Caki2 (cell line): ENCODE measurements around the gene GRIP2. TPM values are rescaled to one million over a fixed set of nuclear protein-coding genes. Genes with fewer than 3 reads are reported as not detected.

ENCODE experiments used
- DNase-seq: peaks from one replicate; pipeline ENCODE4 v3.0.0-alpha.2; 2015; ENCODE audit warnings: low read depth
- in situ Hi-C: cut with HindIII; loops from 2 replicates; pipeline ENCODE4 v1.10.0; 2016; ENCODE audit warnings: low sequenced_read_pairs, low pct_unique_long_range_greater_than_20kb, mixed read lengths
- total RNA-seq: library from RNA; depleted of rRNA; stranded (reverse); fragments of >200 nt; shearing (Covaris generic); gene quantifications from 2 replicates; pipeline ENCODE4 v1.2.3, GENCODE V29; 2014; ENCODE audit warnings: low replicate concordance

GRIP2 gene
- total RNA-seq, 1 experiment from 2014 or later: 0.68 TPM

GRCh38 chr3:14544282-14545250, 4.4 kb upstream of the GRIP2 start:
- in situ Hi-C loops: no loop called here
- DNase-seq: no peak

GRCh38 chr3:14543446-14543845, 3.3 kb upstream of the GRIP2 start:
- DNase-seq: no peak
- in situ Hi-C loops: no loop called here

GRCh38 chr3:14542656-14543055, 2.5 kb upstream of the GRIP2 start:
- in situ Hi-C loops: no loop called here
- DNase-seq: no peak

GRCh38 chr3:14541646-14542045, 1.5 kb upstream of the GRIP2 start:
- in situ Hi-C loops: no loop called here
- DNase-seq: no peak

GRCh38 chr3:14540821-14541385, 761 bp upstream of the GRIP2 start:
- in situ Hi-C loops: no loop called here
- no peak for DNase-seq

- DNase-seq: no peak
- in situ Hi-C loops: no loop called here
Observed at GRCh38 chr3:14539384-14539741, 779 bp downstream of the GRIP2 start.

DNA sequence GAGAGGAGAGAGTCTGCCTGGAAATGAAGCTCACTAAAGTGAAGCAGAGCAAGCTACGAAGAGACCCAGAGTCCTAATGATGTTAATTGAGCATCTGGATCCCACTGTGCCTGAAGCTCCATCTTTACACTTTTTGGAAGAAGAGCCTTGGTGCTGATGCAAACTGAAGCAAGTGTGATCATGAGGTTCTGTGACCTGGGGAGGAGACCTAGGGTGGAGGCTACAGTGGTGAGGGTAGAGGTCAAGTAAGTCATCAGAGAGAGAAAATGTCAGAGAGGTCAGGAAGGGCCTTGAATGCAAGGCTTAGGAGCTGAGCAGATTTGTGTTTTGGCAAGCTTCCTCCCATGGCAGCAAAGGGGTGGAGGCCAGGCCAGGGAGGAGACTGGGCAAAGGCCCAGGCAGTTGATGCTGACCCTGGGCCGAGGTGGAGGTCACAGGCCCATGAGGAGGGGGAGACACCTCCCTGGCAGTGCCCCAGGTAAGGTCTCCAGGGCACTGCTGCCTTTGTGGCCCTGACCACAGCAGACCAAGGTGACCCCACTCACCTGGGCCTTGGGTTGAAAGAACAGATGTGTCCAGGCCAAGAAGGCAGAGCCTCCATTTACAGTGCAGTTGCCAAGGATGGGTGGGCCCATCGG, 1.6 kb downstream of the GRIP2 start:
- in situ Hi-C loops: no loop called here
- no peak for DNase-seq

GRCh38 chr3:14537590-14538450, 2.3 kb downstream of the GRIP2 start:
- DNase-seq: no peak
- in situ Hi-C loops: no loop called here

- no peak for DNase-seq
- in situ Hi-C loops: no loop called here
Observed at GRCh38 chr3:14536837-14537589, 3.1 kb downstream of the GRIP2 start.

DNA sequence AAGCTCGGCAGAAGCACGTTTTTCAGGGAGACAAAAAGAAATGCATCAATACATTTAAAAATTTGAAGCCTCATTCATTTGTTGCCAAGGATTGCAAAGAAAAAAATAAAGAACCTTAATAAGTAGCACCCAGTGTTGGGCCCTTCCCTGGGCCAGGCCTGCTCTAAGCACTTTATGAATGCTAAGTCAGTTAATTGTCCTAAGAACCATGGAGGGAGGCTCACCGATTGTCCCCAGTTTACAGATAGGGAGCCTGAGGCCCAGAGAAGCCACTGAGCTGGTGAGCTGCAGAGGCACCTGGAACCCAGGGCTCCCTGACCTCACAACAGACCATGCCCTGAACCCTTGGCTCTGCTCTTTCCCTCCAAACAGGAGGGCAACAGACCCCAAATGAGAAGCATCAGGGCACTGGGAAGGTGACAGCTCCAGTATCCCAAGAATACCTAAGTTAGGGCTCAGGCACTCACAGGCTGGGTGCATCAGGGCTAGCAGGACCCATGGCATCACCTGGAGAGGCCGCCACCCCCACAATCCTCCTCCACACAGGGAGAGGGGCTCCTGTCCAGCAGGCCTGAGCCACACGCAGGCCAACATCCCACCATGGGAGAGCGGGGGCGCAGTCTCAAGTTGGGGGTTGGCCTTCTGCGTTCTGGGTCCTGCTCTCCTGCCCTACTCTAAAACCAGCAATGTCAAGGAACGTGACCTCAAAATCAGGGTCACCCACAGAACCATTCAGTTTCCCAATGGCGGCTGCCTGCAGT, 3.9 kb downstream of the GRIP2 start:
- in situ Hi-C loops: no loop called here
- no peak for DNase-seq

DNA sequence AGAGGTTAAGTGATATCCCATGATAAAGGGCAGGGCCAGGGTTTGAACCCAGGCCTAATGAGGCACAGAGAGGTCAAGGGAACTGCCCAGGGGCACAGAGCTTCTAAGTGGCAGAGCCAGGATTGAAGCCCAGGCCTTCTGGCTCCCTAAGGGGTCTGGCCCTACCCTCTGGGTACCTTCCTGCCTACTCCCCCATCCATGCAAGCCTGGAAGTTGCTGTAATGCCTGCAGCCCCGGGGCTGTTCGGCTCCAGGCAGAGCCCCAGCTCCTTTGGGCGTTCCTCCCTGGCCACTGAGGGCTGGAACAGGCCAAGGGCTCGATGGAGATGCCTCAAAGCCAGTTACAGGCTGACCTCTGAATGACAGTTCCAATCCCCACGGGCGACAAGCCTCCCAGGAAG, 4.5 kb downstream of the GRIP2 start:
- in situ Hi-C loops: no loop called here
- DNase-seq: no peak

- in situ Hi-C loops: no loop called here
Observed at GRCh38 chr3:14534516-14535191, 5.5 kb downstream of the GRIP2 start.

DNA sequence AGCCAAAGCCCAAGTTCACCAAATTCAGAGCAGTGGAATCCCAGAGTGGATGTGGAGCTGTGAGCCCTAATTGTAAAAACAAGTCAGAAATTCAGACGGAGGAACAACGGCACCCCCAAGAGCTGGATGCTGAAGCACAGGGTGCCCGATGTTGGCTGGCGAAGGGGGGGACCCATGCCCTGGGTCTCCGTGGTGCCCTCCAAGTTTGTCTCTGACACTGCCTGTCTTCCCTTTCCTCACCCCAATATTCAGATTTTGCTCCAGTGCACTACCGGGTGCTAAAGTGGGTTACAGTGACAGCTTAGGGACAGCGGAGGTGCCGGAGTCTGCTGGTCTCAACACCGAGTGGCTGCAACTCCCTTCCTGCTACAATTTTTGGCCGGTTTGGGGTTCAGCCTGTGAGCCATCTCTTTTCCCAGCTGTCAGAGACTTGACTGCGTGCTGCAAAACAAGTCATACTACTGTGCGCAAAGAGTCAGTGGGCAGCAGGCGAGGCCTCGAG, 6.6 kb downstream of the GRIP2 start:
- no peak for DNase-seq
- in situ Hi-C loops: no loop called here

More at GRCh38 chr3:14534516-14535191, 5.5 kb downstream of the GRIP2 start:
- no peak for DNase-seq

GRCh38 chr3:14532691-14533456, 7.3 kb downstream of the GRIP2 start:
- in situ Hi-C loops: no loop called here
- DNase-seq: no peak

GRCh38 chr3:14531856-14532395, 8.2 kb downstream of the GRIP2 start:
- DNase-seq: no peak
- in situ Hi-C loops: no loop called here

DNA sequence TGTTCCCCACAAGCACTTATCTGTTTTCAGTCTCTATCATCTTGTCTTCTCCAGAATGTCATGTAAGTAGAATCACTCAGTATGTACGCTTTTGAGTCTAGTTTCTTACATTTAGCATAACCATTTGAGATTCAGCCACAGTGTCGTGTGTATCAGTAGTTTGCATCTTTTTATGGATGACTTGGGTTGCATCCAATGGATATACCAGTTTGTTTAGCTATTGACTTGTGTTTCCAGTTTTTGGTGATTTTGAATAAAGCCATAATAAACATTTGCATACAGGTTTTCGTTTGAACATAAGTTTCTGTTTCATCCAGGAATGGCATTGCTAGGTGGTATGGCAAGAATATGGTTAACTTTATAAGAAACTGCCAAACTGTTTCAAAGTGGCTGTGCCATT, 12.1 kb downstream of the GRIP2 start:
- in situ Hi-C loops: no loop called here
- DNase-seq: no peak
